ENCODE results near the gene NIT2. TPM values are rescaled to one million over a fixed set of nuclear protein-coding genes. Genes with fewer than 3 reads are reported as not detected.

Gene NIT2
- 14.7 TPM for polyA plus RNA-seq (2013, experiment 1 of 2)
- polyA plus RNA-seq (2013, experiment 2 of 2) = 14.7 TPM

DNA sequence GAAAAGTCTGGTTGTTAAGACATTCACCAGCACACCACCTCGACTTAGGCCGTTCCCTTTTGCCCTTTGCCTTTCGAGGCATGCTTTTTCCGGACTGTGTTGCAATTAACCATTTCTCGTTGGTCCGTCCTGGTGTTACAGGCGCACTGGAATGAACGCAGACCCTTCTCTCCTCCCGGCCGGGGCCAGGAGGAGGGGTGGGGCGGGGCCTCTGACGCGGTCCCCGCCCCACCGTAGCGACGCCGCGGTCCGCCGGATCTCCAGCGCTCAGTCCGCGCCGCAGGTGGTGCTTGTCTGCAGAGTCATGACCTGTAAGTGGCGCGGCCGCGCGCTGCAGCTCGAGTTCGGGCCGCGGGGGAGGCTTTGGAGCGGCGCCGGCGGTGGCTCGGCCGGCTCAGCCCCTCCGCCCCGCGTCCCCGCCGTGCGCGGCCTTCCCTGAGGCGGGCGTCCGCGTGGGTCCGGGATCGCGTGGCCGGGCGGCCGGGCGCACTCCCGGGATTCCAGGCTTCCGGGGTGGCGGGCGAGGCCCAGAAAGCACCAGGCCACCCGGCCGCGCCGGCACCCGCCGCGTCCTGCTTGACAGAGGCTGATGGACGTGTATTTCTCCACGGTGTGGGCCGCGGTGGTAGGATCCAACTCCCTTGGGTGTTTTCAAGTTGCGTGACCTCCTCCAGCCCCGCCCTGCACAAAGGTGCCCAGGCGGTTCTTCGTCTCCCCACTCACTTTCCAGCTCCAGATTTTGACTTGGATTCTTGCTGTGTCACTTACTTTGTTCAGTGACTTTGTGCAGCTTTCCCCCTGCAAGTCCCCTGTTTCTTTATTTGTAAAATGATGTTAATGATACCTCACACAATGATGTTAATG lies at the start of gene NIT2:
TSS of gene NIT2 (plus strand) at position 270 of the 864 bp plus-strand sequence. CDS start at position 305, 35 bp downstream.
- Histone ChIP-seq H3K23ac (ENCODE audit: low read depth, low read length, poor library complexity) (no peak within 1 kb of the TSS), H4K8ac (ENCODE audit: low read depth, low read length) (peak within 1 kb of the TSS; percentile 33), H2BK5ac (ENCODE audit: low read length) (no peak within 1 kb of the TSS), H2BK120ac (ENCODE audit: low read depth, low read length) (no peak within 1 kb of the TSS), H3K27ac (replicated peaks; ENCODE audit: low read length) (no peak within 1 kb of the TSS), H3K27me3 (ENCODE audit: control insufficient read depth in 3 of 3, insufficient read depth in 3 of 3, low read depth in 1 of 3, low read length in 3 of 3) (no peaks in the 10 kb centered on the region), H2BK15ac (ENCODE audit: low read length) (no peak within 1 kb of the TSS), H3K18ac (ENCODE audit: low read length) (peak within 1 kb of the TSS; percentile 92), H2AFZ (ENCODE audit: low read length) (peak within 1 kb of the TSS; percentile 94), H3K36me3 (replicated peaks in 1 of 2; ENCODE audit: control insufficient read depth in 2 of 2, insufficient read depth in 2 of 2, low read length in 2 of 2) (peaks cover 0 to 8% of the 10 kb centered on the region in 2 donors), H3K9me3 (replicated peaks in 1 of 2; ENCODE audit: control insufficient read depth in 2 of 2, insufficient read depth in 1 of 2, low read depth in 1 of 2, low read length in 2 of 2) (no peaks in the 10 kb centered on the region), H2BK12ac (ENCODE audit: low read length) (no peak within 1 kb of the TSS), H3K9ac (ENCODE audit: low read depth, low read length, poor library complexity) (peak within 1 kb of the TSS; percentile 79), H3K4ac (ENCODE audit: low read length) (no peak within 1 kb of the TSS), H3K14ac (ENCODE audit: low read length) (no peak within 1 kb of the TSS), H4K91ac (ENCODE audit: low read depth, low read length, poor library complexity) (no peak within 1 kb of the TSS), H3K4me3 (ENCODE audit: low read length in 2 of 2) (peak within 1 kb of the TSS; percentile 69 to 85), H3K4me2 (ENCODE audit: insufficient read depth, low read length, poor library complexity, severe bottlenecking) (peak within 1 kb of the TSS; percentile 66), H2AK5ac (ENCODE audit: low read depth, low read length) (no peak within 1 kb of the TSS), H3K79me1 (ENCODE audit: low read depth, low read length) (no peaks in the 10 kb centered on the region), H3K4me1 (ENCODE audit: control insufficient read depth in 2 of 2, insufficient read depth in 1 of 2, low read depth in 1 of 2, low read length in 2 of 2) (peaks cover 0 to 3% of the 10 kb centered on the region in 2 donors)
- DNase-seq (ENCODE audit: low spot score) = peak; percentile 82
- no CpG with 5 or more reads among the region's 77 CpGs for WGBS, 2 donors (ENCODE audit: extremely low coverage in 2 of 2, insufficient read length in 2 of 2, insufficient replicate concordance in 1 of 2)

GRCh38 chr3:100288288-100288894 lies 46.2 kb upstream of the NIT2 start:
- H3K36me3 ChIP-seq (replicated peaks in 1 of 2; ENCODE audit: control insufficient read depth in 2 of 2, insufficient read depth in 2 of 2, low read length in 2 of 2) = peaks cover 0 to 33% of the 10 kb centered on the region in 2 donors
- H3K27ac ChIP-seq (replicated peaks; ENCODE audit: low read length) = no peak overlapping the region
- no peak overlapping the region for H3K9ac ChIP-seq (ENCODE audit: low read depth, low read length, poor library complexity)
- no peaks in the 10 kb centered on the region for H3K4me1 ChIP-seq (ENCODE audit: control insufficient read depth in 2 of 2, insufficient read depth in 1 of 2, low read depth in 1 of 2, low read length in 2 of 2)
- H2AK5ac ChIP-seq (ENCODE audit: low read depth, low read length) = no peak overlapping the region
- H2BK120ac ChIP-seq (ENCODE audit: low read depth, low read length) = no peak overlapping the region
- H3K18ac ChIP-seq (ENCODE audit: low read length) = no peak overlapping the region
- no peak overlapping the region for H3K14ac ChIP-seq (ENCODE audit: low read length)
- no peak overlapping the region for H4K8ac ChIP-seq (ENCODE audit: low read depth, low read length)
- no peaks in the 10 kb centered on the region for H3K27me3 ChIP-seq (ENCODE audit: control insufficient read depth in 3 of 3, insufficient read depth in 3 of 3, low read depth in 1 of 3, low read length in 3 of 3)
- H2BK15ac ChIP-seq (ENCODE audit: low read length) = no peak overlapping the region
- no peak overlapping the region for H3K23ac ChIP-seq (ENCODE audit: low read depth, low read length, poor library complexity)
- H2AFZ ChIP-seq (ENCODE audit: low read length) = no peak overlapping the region
- no peaks in the 10 kb centered on the region for H3K9me3 ChIP-seq (replicated peaks in 1 of 2; ENCODE audit: control insufficient read depth in 2 of 2, insufficient read depth in 1 of 2, low read depth in 1 of 2, low read length in 2 of 2)
- H4K91ac ChIP-seq (ENCODE audit: low read depth, low read length, poor library complexity) = no peak overlapping the region
- H2BK5ac ChIP-seq (ENCODE audit: low read length) = no peak overlapping the region
- DNase-seq (ENCODE audit: low spot score) = no peak
- H3K79me1 ChIP-seq (ENCODE audit: low read depth, low read length) = no peaks in the 10 kb centered on the region
- H3K4me3 ChIP-seq (ENCODE audit: low read length in 2 of 2) = no peak overlapping the region
- no peak overlapping the region for H3K4ac ChIP-seq (ENCODE audit: low read length)
- no peak overlapping the region for H2BK12ac ChIP-seq (ENCODE audit: low read length)
- no peak overlapping the region for H3K4me2 ChIP-seq (ENCODE audit: insufficient read depth, low read length, poor library complexity, severe bottlenecking)

DNA sequence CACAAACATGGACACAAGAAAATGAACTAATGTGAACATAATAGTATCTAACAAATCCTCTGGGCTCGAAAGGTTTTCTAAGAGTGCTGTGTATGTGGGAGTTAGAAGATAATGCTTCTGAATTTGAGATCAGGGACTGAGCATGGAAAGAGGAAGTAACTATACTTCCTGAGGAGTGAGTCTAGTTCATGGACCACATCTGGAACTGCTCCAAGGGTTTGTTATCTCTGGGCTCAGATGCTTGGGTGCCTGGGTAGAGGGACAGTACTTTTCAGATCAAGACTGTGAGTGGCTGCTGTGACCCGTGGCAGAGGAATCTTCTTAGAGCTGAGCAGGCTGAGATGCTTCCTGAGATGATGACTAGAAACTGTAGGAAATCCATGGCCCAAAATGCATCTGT lies 45.2 kb upstream of the NIT2 start:
- WGBS, 2 donors (ENCODE audit: extremely low coverage in 2 of 2, insufficient read length in 2 of 2, insufficient replicate concordance in 1 of 2) = no CpG with 5 or more reads among the region's 2 CpGs
- H3K4me3 ChIP-seq (ENCODE audit: low read length in 2 of 2) = no peak overlapping the region
- H3K14ac ChIP-seq (ENCODE audit: low read length) = no peak overlapping the region
- H3K27ac ChIP-seq (replicated peaks; ENCODE audit: low read length) = no peak overlapping the region
- no peak for DNase-seq (ENCODE audit: low spot score)
- H3K18ac ChIP-seq (ENCODE audit: low read length) = no peak overlapping the region
- H2BK15ac ChIP-seq (ENCODE audit: low read length) = no peak overlapping the region
- no peak overlapping the region for H3K23ac ChIP-seq (ENCODE audit: low read depth, low read length, poor library complexity)
- H2AFZ ChIP-seq (ENCODE audit: low read length) = no peak overlapping the region
- no peak overlapping the region for H2AK5ac ChIP-seq (ENCODE audit: low read depth, low read length)
- no peak overlapping the region for H2BK12ac ChIP-seq (ENCODE audit: low read length)
- H3K9me3 ChIP-seq (replicated peaks in 1 of 2; ENCODE audit: control insufficient read depth in 2 of 2, insufficient read depth in 1 of 2, low read depth in 1 of 2, low read length in 2 of 2) = no peaks in the 10 kb centered on the region
- no peaks in the 10 kb centered on the region for H3K4me1 ChIP-seq (ENCODE audit: control insufficient read depth in 2 of 2, insufficient read depth in 1 of 2, low read depth in 1 of 2, low read length in 2 of 2)
- H3K27me3 ChIP-seq (ENCODE audit: control insufficient read depth in 3 of 3, insufficient read depth in 3 of 3, low read depth in 1 of 3, low read length in 3 of 3) = no peaks in the 10 kb centered on the region
- no peak overlapping the region for H2BK5ac ChIP-seq (ENCODE audit: low read length)
- H3K79me1 ChIP-seq (ENCODE audit: low read depth, low read length) = no peaks in the 10 kb centered on the region
- no peak overlapping the region for H4K91ac ChIP-seq (ENCODE audit: low read depth, low read length, poor library complexity)
- H3K9ac ChIP-seq (ENCODE audit: low read depth, low read length, poor library complexity) = no peak overlapping the region
- H3K4me2 ChIP-seq (ENCODE audit: insufficient read depth, low read length, poor library complexity, severe bottlenecking) = no peak overlapping the region
- no peak overlapping the region for H4K8ac ChIP-seq (ENCODE audit: low read depth, low read length)
- H3K36me3 ChIP-seq (replicated peaks in 1 of 2; ENCODE audit: control insufficient read depth in 2 of 2, insufficient read depth in 2 of 2, low read length in 2 of 2) = peaks cover 0 to 30% of the 10 kb centered on the region in 2 donors
- no peak overlapping the region for H3K4ac ChIP-seq (ENCODE audit: low read length)
- no peak overlapping the region for H2BK120ac ChIP-seq (ENCODE audit: low read depth, low read length)

DNA sequence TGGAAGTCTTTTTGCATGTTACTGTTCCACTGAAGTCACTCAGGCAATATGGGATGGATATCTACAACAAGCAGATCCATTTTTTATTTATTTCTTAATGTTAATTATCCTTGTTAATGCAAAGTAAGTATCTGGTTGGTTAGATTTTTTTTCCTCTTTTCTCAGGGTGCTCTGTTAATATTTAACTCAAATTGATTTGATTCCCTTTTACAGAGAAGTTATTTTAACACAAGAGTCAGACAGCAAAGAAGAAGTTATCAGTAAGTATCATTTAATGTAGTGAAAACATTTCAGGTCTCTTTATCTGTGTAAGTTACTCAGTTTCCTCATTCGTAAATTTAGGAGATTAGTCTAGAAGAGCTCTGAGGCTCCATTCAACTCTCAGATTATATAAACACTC lies 39.5 kb upstream of the NIT2 start:
- H4K8ac ChIP-seq (ENCODE audit: low read depth, low read length) = no peak overlapping the region
- no peak overlapping the region for H2BK5ac ChIP-seq (ENCODE audit: low read length)
- no peak overlapping the region for H2BK12ac ChIP-seq (ENCODE audit: low read length)
- no peak overlapping the region for H3K4me3 ChIP-seq (ENCODE audit: low read length in 2 of 2)
- H3K18ac ChIP-seq (ENCODE audit: low read length) = no peak overlapping the region
- no peaks in the 10 kb centered on the region for H3K79me1 ChIP-seq (ENCODE audit: low read depth, low read length)
- H3K4me1 ChIP-seq (ENCODE audit: control insufficient read depth in 2 of 2, insufficient read depth in 1 of 2, low read depth in 1 of 2, low read length in 2 of 2) = no peaks in the 10 kb centered on the region
- DNase-seq (ENCODE audit: low spot score) = no peak
- H2AK5ac ChIP-seq (ENCODE audit: low read depth, low read length) = no peak overlapping the region
- WGBS, 2 donors (ENCODE audit: extremely low coverage in 2 of 2, insufficient read length in 2 of 2, insufficient replicate concordance in 1 of 2) = no CpG with 5 or more reads among the region's 1 CpG
- no peak overlapping the region for H3K4me2 ChIP-seq (ENCODE audit: insufficient read depth, low read length, poor library complexity, severe bottlenecking)
- peaks cover 0 to 64% of the 10 kb centered on the region in 2 donors for H3K36me3 ChIP-seq (replicated peaks in 1 of 2; ENCODE audit: control insufficient read depth in 2 of 2, insufficient read depth in 2 of 2, low read length in 2 of 2)
- H3K14ac ChIP-seq (ENCODE audit: low read length) = no peak overlapping the region
- no peak overlapping the region for H3K27ac ChIP-seq (replicated peaks; ENCODE audit: low read length)
- no peak overlapping the region for H2BK15ac ChIP-seq (ENCODE audit: low read length)
- H3K27me3 ChIP-seq (ENCODE audit: control insufficient read depth in 3 of 3, insufficient read depth in 3 of 3, low read depth in 1 of 3, low read length in 3 of 3) = no peaks in the 10 kb centered on the region
- no peak overlapping the region for H3K9ac ChIP-seq (ENCODE audit: low read depth, low read length, poor library complexity)
- H2BK120ac ChIP-seq (ENCODE audit: low read depth, low read length) = no peak overlapping the region
- H3K4ac ChIP-seq (ENCODE audit: low read length) = no peak overlapping the region
- H4K91ac ChIP-seq (ENCODE audit: low read depth, low read length, poor library complexity) = no peak overlapping the region
- H3K23ac ChIP-seq (ENCODE audit: low read depth, low read length, poor library complexity) = no peak overlapping the region
- no peaks in the 10 kb centered on the region for H3K9me3 ChIP-seq (replicated peaks in 1 of 2; ENCODE audit: control insufficient read depth in 2 of 2, insufficient read depth in 1 of 2, low read depth in 1 of 2, low read length in 2 of 2)
- H2AFZ ChIP-seq (ENCODE audit: low read length) = no peak overlapping the region
